ENCODE results near the gene COL18A1.

The COL18A1 gene

GRCh38 chr21:45454060-45454925, 49.3 kb downstream of the COL18A1 start:
- no peak overlapping the region for H3K9ac ChIP-seq (ENCODE audit: low read depth, low read length, poor library complexity, severe bottlenecking)
- H3K4me1 ChIP-seq (ENCODE audit: insufficient read depth, low read length, poor library complexity, severe bottlenecking) = peaks cover 6% of the 10 kb centered on the region
- H4K20me1 ChIP-seq (ENCODE audit: insufficient read depth, low read length, poor library complexity, severe bottlenecking) = no peaks in the 10 kb centered on the region
- no peaks in the 10 kb centered on the region for H3K9me3 ChIP-seq (ENCODE audit: insufficient read depth, low read depth, low read length)
- H3K36me3 ChIP-seq (ENCODE audit: insufficient read depth, low read length) = no peaks in the 10 kb centered on the region
- H3F3A ChIP-seq (ENCODE audit: low read depth) = peaks cover 7% of the 10 kb centered on the region; the same call in 1 of the 2 replicates
- H3K27me3 ChIP-seq (ENCODE audit: insufficient read depth, low read length, poor library complexity, severe bottlenecking) = no peaks in the 10 kb centered on the region
- H3K4me3 ChIP-seq (ENCODE audit: low read length, poor library complexity, severe bottlenecking) = no peak overlapping the region
- H2AFZ ChIP-seq (ENCODE audit: low read length) = no peak overlapping the region
- H3K9me2 ChIP-seq (replicated peaks; ENCODE audit: low read depth, low read length) = no peaks in the 10 kb centered on the region
- H3K79me2 ChIP-seq (ENCODE audit: insufficient read depth, low read length) = no peaks in the 10 kb centered on the region
- no peak overlapping the region for H3K4me2 ChIP-seq (ENCODE audit: low read depth, low read length, poor library complexity, severe bottlenecking)
- TF ChIP-seq CTCF (conservative IDR thresholded peaks at IDR 0.05; ENCODE audit: low read length) = no peak
- no peak for TF ChIP-seq EZH2phosphoT487 (IDR thresholded peaks at IDR 0.05; ENCODE audit: borderline replicate concordance)

GRCh38 chr21:45454926-45455673, 50.1 kb downstream of the COL18A1 start:
- Histone ChIP-seq H3F3A (ENCODE audit: low read depth) (peaks cover 7% of the 10 kb centered on the region; the same call in 1 of the 2 replicates), H3K9me2 (replicated peaks; ENCODE audit: low read depth, low read length) (no peaks in the 10 kb centered on the region), H3K79me2 (ENCODE audit: insufficient read depth, low read length) (no peaks in the 10 kb centered on the region), H3K4me3 (ENCODE audit: low read length, poor library complexity, severe bottlenecking) (no peak overlapping the region), H3K27me3 (ENCODE audit: insufficient read depth, low read length, poor library complexity, severe bottlenecking) (no peaks in the 10 kb centered on the region), H3K9me3 (ENCODE audit: insufficient read depth, low read depth, low read length) (no peaks in the 10 kb centered on the region), H3K36me3 (ENCODE audit: insufficient read depth, low read length) (no peaks in the 10 kb centered on the region), H2AFZ (ENCODE audit: low read length) (peak overlapping the region; percentile 76; the same call in 1 of the 2 replicates), H3K9ac (ENCODE audit: low read depth, low read length, poor library complexity, severe bottlenecking) (no peak overlapping the region), H3K4me2 (ENCODE audit: low read depth, low read length, poor library complexity, severe bottlenecking) (peak overlapping the region; percentile 60), H4K20me1 (ENCODE audit: insufficient read depth, low read length, poor library complexity, severe bottlenecking) (no peaks in the 10 kb centered on the region), H3K4me1 (ENCODE audit: insufficient read depth, low read length, poor library complexity, severe bottlenecking) (peaks cover 6% of the 10 kb centered on the region)
- TF ChIP-seq EZH2phosphoT487 (IDR thresholded peaks at IDR 0.05; ENCODE audit: borderline replicate concordance) (no peak), CTCF (conservative IDR thresholded peaks at IDR 0.05; ENCODE audit: low read length) (no peak)

- no peak overlapping the region for H3K9ac ChIP-seq (ENCODE audit: low read depth, low read length, poor library complexity, severe bottlenecking)
- no peaks in the 10 kb centered on the region for H3K9me3 ChIP-seq (ENCODE audit: insufficient read depth, low read depth, low read length)
- no peaks in the 10 kb centered on the region for H3K9me2 ChIP-seq (replicated peaks; ENCODE audit: low read depth, low read length)
- H3K36me3 ChIP-seq (ENCODE audit: insufficient read depth, low read length) = no peaks in the 10 kb centered on the region
- no peaks in the 10 kb centered on the region for H3K27me3 ChIP-seq (ENCODE audit: insufficient read depth, low read length, poor library complexity, severe bottlenecking)
- H3K4me3 ChIP-seq (ENCODE audit: low read length, poor library complexity, severe bottlenecking) = no peak overlapping the region
- TF ChIP-seq EZH2phosphoT487 (IDR thresholded peaks at IDR 0.05; ENCODE audit: borderline replicate concordance) = no peak
- no peaks in the 10 kb centered on the region for H4K20me1 ChIP-seq (ENCODE audit: insufficient read depth, low read length, poor library complexity, severe bottlenecking)
- peaks cover 10% of the 10 kb centered on the region for H3K4me1 ChIP-seq (ENCODE audit: insufficient read depth, low read length, poor library complexity, severe bottlenecking)
- peak overlapping the region; percentile 76; the same call in 1 of the 2 replicates for H2AFZ ChIP-seq (ENCODE audit: low read length)
- H3F3A ChIP-seq (ENCODE audit: low read depth) = peaks cover 7% of the 10 kb centered on the region; the same call in 1 of the 2 replicates
- peak overlapping the region; percentile 60 for H3K4me2 ChIP-seq (ENCODE audit: low read depth, low read length, poor library complexity, severe bottlenecking)
- no peaks in the 10 kb centered on the region for H3K79me2 ChIP-seq (ENCODE audit: insufficient read depth, low read length)
Measured at GRCh38 chr21:45455674-45456583, 51.0 kb downstream of the COL18A1 start.

All from Loucy (cell line).